Vagina (tissue), 2 donors: ENCODE data around the gene IGSF23.

Experiments
- POLR2A ChIP-seq, 2 donors: fragments of 450-650 bp; IDR thresholded peaks; one replicate each; pipeline ENCODE4 v1.6.1; 2017; ENCODE audit warnings: antibody characterized with exemption in 2 of 2, mild to moderate bottlenecking in 2 of 2, moderate library complexity in 2 of 2
- POLR2AphosphoS5 ChIP-seq, 2 donors: sonication (generic); formaldehyde crosslinking; IDR thresholded peaks; one replicate each; pipeline ENCODE4 v1.9.0; 2017; ENCODE audit warnings: antibody characterized with exemption in 2 of 2, mild to moderate bottlenecking in 2 of 2, low read depth in 1 of 2; ENCODE audit not compliant: insufficient read depth in 1 of 2
- TF ChIP-seq, protein P1 (sequence below), 3 experiments: fragments of 450-650 bp in 2 of 3; fragments of 200-600 bp in 1 of 3; sonication (generic) in 1 of 3; IDR thresholded peaks; one replicate each; pipeline ENCODE4 v1.5.1; 2017 to 2019; ENCODE audit warnings: antibody characterized with exemption in 3 of 3, mild to moderate bottlenecking in 2 of 3, moderate library complexity in 2 of 3

- TF ChIP-seq, protein P1, sequence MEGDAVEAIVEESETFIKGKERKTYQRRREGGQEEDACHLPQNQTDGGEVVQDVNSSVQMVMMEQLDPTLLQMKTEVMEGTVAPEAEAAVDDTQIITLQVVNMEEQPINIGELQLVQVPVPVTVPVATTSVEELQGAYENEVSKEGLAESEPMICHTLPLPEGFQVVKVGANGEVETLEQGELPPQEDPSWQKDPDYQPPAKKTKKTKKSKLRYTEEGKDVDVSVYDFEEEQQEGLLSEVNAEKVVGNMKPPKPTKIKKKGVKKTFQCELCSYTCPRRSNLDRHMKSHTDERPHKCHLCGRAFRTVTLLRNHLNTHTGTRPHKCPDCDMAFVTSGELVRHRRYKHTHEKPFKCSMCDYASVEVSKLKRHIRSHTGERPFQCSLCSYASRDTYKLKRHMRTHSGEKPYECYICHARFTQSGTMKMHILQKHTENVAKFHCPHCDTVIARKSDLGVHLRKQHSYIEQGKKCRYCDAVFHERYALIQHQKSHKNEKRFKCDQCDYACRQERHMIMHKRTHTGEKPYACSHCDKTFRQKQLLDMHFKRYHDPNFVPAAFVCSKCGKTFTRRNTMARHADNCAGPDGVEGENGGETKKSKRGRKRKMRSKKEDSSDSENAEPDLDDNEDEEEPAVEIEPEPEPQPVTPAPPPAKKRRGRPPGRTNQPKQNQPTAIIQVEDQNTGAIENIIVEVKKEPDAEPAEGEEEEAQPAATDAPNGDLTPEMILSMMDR (IDR thresholded peaks at IDR 0.05), result no peak
- TF ChIP-seq POLR2A (IDR thresholded peaks at IDR 0.05) (no peak), POLR2AphosphoS5 (IDR thresholded peaks at IDR 0.05; ENCODE audit: insufficient read depth in 1 of 2, low read depth in 1 of 2) (no peak)
Observed at GRCh38 chr19:44576843-44577565, 36.4 kb upstream of the IGSF23 start.
